ENCODE measurements around the gene ANKRD60. TPM values are rescaled to one million over a fixed set of nuclear protein-coding genes. Genes with fewer than 3 reads are reported as not detected.

Gene ANKRD60
- total RNA-seq, 4 donors from 2014 or later, result not detected

DNA sequence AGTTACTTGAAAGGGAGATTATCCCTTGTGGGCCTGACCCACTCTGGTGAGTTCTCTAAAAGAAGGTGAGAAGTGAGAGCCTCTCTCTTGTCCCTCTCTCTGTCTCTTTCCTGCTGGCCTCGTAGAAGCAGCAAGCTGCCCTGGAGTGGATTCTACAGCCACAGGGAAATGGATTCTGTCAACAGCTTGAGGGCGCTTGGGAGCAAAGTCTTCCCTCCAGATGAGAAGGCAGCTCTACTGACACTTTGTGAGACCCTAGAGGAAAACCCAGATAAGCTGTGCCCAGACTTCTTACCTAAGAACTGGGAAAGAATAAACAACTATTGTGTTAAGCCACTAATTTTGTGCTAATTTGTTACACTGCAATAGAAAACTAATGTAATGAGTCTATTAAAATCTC is 39.9 kb downstream of the ANKRD60 start:
- Histone ChIP-seq H3K36me3 (no peaks in the 10 kb centered on the region), H3K4me3 (no peak overlapping the region), H3K4me1 (no peaks in the 10 kb centered on the region), H3K9me3 (peaks cover 0 to 18% (median 2%) of the 10 kb centered on the region in 4 donors), H3K27me3 (no peaks in the 10 kb centered on the region), H3K27ac (no peak overlapping the region)
- DNase-seq (ENCODE audit: low spot score in 2 of 2), result no peak
- 41 to 46% methylated on average over 2 of the region's 2 CpGs for WGBS, 2 donors
- TF ChIP-seq POLR2A (IDR thresholded peaks at IDR 0.05), result no peak
- no peak for TF ChIP-seq EP300 (IDR thresholded peaks at IDR 0.05)

DNA sequence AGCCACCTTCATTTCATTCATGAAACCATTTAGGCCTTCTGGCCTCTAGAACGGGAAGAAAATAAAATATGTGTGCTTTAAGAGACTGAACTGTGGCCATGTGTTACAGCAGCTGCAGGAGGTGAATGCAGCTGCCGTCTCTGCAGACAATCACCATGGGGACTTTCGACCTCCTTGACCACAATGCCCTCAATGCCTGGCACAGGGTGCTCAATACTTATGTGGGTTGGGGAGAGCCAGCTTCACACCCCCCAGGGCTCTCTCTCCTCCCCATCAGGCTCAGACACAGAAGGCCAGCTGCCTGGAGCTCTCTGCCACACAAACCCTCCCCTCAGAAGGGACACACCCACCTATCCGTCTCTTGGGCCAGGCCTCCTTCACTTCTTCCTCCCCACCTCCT is 43.5 kb downstream of the ANKRD60 start:
- 78 to 80% methylated on average over 4 of the region's 4 CpGs for WGBS, 2 donors
- Histone ChIP-seq H3K27me3 (no peaks in the 10 kb centered on the region), H3K4me3 (no peak overlapping the region), H3K36me3 (no peaks in the 10 kb centered on the region), H3K4me1 (peaks cover 0 to 1% (median under 1%) of the 10 kb centered on the region in 4 donors), H3K27ac (no peak overlapping the region), H3K9me3 (peaks cover 0 to 20% (median 2%) of the 10 kb centered on the region in 4 donors)
- no peak for DNase-seq (ENCODE audit: low spot score in 2 of 2)
- no peak for TF ChIP-seq EP300 (IDR thresholded peaks at IDR 0.05)
- TF ChIP-seq, protein P1, sequence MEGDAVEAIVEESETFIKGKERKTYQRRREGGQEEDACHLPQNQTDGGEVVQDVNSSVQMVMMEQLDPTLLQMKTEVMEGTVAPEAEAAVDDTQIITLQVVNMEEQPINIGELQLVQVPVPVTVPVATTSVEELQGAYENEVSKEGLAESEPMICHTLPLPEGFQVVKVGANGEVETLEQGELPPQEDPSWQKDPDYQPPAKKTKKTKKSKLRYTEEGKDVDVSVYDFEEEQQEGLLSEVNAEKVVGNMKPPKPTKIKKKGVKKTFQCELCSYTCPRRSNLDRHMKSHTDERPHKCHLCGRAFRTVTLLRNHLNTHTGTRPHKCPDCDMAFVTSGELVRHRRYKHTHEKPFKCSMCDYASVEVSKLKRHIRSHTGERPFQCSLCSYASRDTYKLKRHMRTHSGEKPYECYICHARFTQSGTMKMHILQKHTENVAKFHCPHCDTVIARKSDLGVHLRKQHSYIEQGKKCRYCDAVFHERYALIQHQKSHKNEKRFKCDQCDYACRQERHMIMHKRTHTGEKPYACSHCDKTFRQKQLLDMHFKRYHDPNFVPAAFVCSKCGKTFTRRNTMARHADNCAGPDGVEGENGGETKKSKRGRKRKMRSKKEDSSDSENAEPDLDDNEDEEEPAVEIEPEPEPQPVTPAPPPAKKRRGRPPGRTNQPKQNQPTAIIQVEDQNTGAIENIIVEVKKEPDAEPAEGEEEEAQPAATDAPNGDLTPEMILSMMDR (IDR thresholded peaks at IDR 0.05), result no peak
- no peak for TF ChIP-seq POLR2A (IDR thresholded peaks at IDR 0.05)

DNA sequence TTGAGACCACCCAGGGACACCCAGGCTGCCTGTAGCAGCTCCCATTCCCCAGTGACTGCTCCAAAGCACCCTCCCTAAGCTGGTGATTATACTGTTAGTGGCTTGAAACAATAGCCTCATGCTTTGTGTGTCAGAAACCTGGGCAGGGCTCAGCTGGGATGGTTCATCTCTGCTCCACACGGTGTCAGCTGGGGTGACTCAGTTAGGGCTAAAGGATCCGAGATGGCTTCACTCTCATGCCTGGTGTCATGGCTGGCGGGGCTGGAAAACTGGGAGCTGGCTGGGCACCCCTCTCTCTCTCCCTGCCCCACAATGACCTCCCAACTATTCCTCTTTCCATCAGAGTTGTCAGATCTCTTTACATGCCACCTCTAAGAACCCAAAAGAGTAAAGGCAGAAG is 44.4 kb downstream of the ANKRD60 start:
- Histone ChIP-seq H3K36me3 (no peaks in the 10 kb centered on the region), H3K4me3 (no peak overlapping the region), H3K27ac (no peak overlapping the region), H3K9me3 (peaks cover 0 to 20% (median 2%) of the 10 kb centered on the region in 4 donors), H3K4me1 (peaks cover 0 to 10% (median 5%) of the 10 kb centered on the region in 4 donors), H3K27me3 (no peaks in the 10 kb centered on the region)
- TF ChIP-seq, protein P1 (IDR thresholded peaks at IDR 0.05), result no peak
- no peak for TF ChIP-seq POLR2A (IDR thresholded peaks at IDR 0.05)
- WGBS, 2 donors, result 80 to 86% methylated on average over 3 of the region's 3 CpGs
- DNase-seq (ENCODE audit: low spot score in 2 of 2), result no peak

DNA sequence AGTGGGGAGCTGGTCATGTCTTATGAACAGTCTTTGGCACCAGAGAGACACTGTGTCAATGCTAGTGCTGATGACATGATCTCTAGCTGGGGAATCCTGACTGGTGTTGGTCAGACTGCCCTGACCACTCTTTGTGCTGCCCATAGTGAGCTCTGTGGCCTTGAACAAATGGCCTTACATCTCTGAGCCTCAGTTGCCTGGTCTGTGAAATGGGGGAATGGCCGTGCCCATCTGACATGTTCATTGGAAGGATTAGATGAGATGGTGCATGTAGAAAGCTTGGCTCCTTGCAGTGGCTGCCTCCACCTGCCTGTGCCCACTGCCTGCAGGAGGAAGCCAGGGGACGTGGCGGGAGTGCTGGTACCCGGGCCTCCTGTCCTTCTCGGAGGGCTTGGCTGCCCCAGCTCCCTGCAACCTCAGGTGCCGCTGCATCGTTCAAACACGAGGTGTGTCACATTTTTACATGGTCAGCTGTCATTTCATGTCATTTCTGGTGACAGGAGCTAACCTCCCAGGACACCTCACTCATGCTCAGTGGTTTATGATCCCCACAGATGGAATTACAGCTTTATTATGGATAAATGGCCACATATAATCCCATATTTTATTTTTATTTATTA is 45.8 kb downstream of the ANKRD60 start:
- H3K36me3 ChIP-seq, result no peaks in the 10 kb centered on the region
- TF ChIP-seq, protein P1 (IDR thresholded peaks at IDR 0.05), result no peak
- no peak for TF ChIP-seq POLR2A (IDR thresholded peaks at IDR 0.05)
- no peak for TF ChIP-seq EP300 (IDR thresholded peaks at IDR 0.05)
- peaks cover 0 to 20% (median 2%) of the 10 kb centered on the region in 4 donors for H3K9me3 ChIP-seq
- no peaks in the 10 kb centered on the region for H3K27me3 ChIP-seq
- 92 to 96% methylated on average over 8 of the region's 8 CpGs for WGBS, 2 donors
- no peak for DNase-seq (ENCODE audit: low spot score in 2 of 2)
- H3K27ac ChIP-seq, result no peak overlapping the region
- H3K4me3 ChIP-seq, result no peak overlapping the region
- peaks cover 0 to 23% (median 5%) of the 10 kb centered on the region in 4 donors for H3K4me1 ChIP-seq

DNA sequence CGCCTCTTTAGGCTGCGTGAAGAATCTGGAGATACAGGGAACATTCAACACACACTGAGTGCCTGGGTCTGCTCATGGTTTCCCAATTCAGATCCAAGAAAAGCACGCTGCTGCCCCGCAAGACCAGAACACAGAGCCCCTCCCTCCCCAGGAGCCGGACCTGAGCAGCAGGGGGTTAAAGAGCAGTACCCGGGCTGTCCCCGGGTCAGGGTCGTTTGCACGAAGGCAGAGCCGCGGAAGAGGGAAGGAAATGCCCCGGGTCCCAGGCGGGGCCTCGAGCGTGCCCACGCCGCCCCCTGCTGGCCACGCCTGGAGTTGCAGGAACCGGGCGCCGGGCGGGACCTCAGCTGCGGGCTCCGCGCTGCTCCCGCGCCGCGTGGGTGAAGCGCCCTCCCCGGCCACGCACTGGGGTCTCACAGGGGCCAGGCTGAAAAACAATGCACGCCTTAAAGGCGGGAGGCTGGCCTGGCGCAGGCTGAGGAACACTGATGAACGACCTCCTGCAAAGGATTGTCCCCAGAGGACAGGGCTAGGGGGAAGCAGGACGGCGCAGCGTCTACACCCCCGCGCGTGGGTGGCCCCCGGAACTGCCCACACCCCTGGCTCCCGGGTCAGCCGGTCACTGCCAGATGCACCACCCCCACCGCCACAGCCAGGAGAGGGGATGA is 48.9 kb downstream of the ANKRD60 start:
- peak; percentile 34 to 35 for DNase-seq (ENCODE audit: low spot score in 2 of 2)
- no peaks in the 10 kb centered on the region for H3K36me3 ChIP-seq
- 1 to 5% methylated on average over 12 to 39 of the region's 46 CpGs for WGBS, 2 donors
- TF ChIP-seq EP300 (IDR thresholded peaks at IDR 0.05) (no peak), POLR2A (IDR thresholded peaks at IDR 0.05) (no peak)
- TF ChIP-seq, protein P1 (IDR thresholded peaks at IDR 0.05), result peak; percentile 98 to 100 (median 99)
- H3K27me3 ChIP-seq, result no peaks in the 10 kb centered on the region
- peaks cover 0 to 12% (median 2%) of the 10 kb centered on the region in 4 donors for H3K9me3 ChIP-seq
- peaks cover 0 to 54% (median 18%) of the 10 kb centered on the region in 4 donors for H3K4me1 ChIP-seq
- peak overlapping the region; percentile 20 to 52 (median 32) for H3K4me3 ChIP-seq
- peak overlapping the region; percentile 12 to 93 (median 19) for H3K27ac ChIP-seq
